Fibroblast of pulmonary artery (primary cell): Measurements from ENCODE around the gene ASS1.

Source experiments
- DNase-seq: peaks from one replicate; pipeline ENCODE4 v3.0.0-alpha.2; 2010; ENCODE audit warnings: low read depth
- H3K4me3 ChIP-seq: replicated peaks from 2 replicates; pipeline ENCODE4 v1.5.1; 2011; ENCODE audit warnings: low read depth, mild to moderate bottlenecking, control low read depth, low read length, moderate library complexity
- CTCF ChIP-seq: IDR thresholded peaks from 2 replicates; pipeline ENCODE4 v1.5.1; 2011; ENCODE audit warnings: mild to moderate bottlenecking, control low read depth, low read length, inconsistent platforms; ENCODE audit errors: missing control alignments

Gene ASS1

GRCh38 chr9:130402243-130402642, 42.5 kb upstream of the ASS1 start:
- no peak for DNase-seq
- H3K4me3 ChIP-seq: no peak overlapping the region
- TF ChIP-seq CTCF: no peak

- no peak for DNase-seq
- TF ChIP-seq CTCF: no peak
- no peak overlapping the region for H3K4me3 ChIP-seq
Measured at GRCh38 chr9:130402645-130403440, 41.9 kb upstream of the ASS1 start.

GRCh38 chr9:130405657-130406257, 39.0 kb upstream of the ASS1 start:
- no peak for TF ChIP-seq CTCF
- DNase-seq: no peak
- H3K4me3 ChIP-seq: no peak overlapping the region

GRCh38 chr9:130406278-130406895, 38.4 kb upstream of the ASS1 start:
- no peak overlapping the region for H3K4me3 ChIP-seq
- no peak for TF ChIP-seq CTCF
- DNase-seq: no peak

- no peak for TF ChIP-seq CTCF
- H3K4me3 ChIP-seq: no peak overlapping the region
- no peak for DNase-seq
Measured at GRCh38 chr9:130407916-130408663, 36.7 kb upstream of the ASS1 start.

- no peak for TF ChIP-seq CTCF
Measured at GRCh38 chr9:130408669-130409068, 36.1 kb upstream of the ASS1 start.

More at GRCh38 chr9:130408669-130409068, 36.1 kb upstream of the ASS1 start:
- H3K4me3 ChIP-seq: no peak overlapping the region
- DNase-seq: no peak
